GM21737 (cell line): ENCODE data around the gene RABL6.
A peak's percentile ranks its signal among the peaks of the same experiment; 100 is the strongest.
"Not testable (repeated sequence)": the region's sequence is repeated elsewhere in the genome, so short reads cannot be mapped to it uniquely, and the experiment has no call there.

ENCODE experiments used
- ATAC-seq: cut with Tn5 transposase; IDR thresholded peaks from one replicate; pipeline ENCODE4 v1.9.1; 2021; ENCODE audit warnings: mild to moderate bottlenecking, moderate library complexity; ENCODE audit not compliant: unreplicated experiment

RABL6 gene

GRCh38 chr9:136832581-136832980 lies 24.8 kb downstream of the RABL6 start:
- ATAC-seq: no peak

- ATAC-seq: not testable (repeated sequence)
Observed at GRCh38 chr9:136833381-136834048, 25.8 kb downstream of the RABL6 start.

- ATAC-seq: no peak
Observed at GRCh38 chr9:136835162-136835931, 27.6 kb downstream of the RABL6 start.

- ATAC-seq: no peak
Observed at GRCh38 chr9:136835932-136836904, 28.5 kb downstream of the RABL6 start.

GRCh38 chr9:136837146-136837855 lies 29.6 kb downstream of the RABL6 start:
- ATAC-seq: no peak

- ATAC-seq: not testable (repeated sequence)
Observed at GRCh38 chr9:136837856-136838277, 30.1 kb downstream of the RABL6 start.

GRCh38 chr9:136838314-136839228 lies 30.8 kb downstream of the RABL6 start:
- ATAC-seq: no peak

GRCh38 chr9:136839229-136840139 lies 31.7 kb downstream of the RABL6 start:
- ATAC-seq: no peak

GRCh38 chr9:136840140-136840876 lies 32.6 kb downstream of the RABL6 start:
- no peak for ATAC-seq

- ATAC-seq: no peak
Observed at GRCh38 chr9:136840877-136841645, 33.3 kb downstream of the RABL6 start.

- ATAC-seq: not testable (repeated sequence)
Observed at GRCh38 chr9:136841646-136842379, 34.1 kb downstream of the RABL6 start.

GRCh38 chr9:136842380-136842948 lies 34.7 kb downstream of the RABL6 start, which contains the start of gene AJM1:
TSS of gene AJM1 (plus strand) at chr9:136842478. CDS start at chr9:136844415, 1,937 bp downstream.
- ATAC-seq: peak; percentile 54

GRCh38 chr9:136843159-136843800 lies 35.5 kb downstream of the RABL6 start:
- ATAC-seq: not testable (repeated sequence)

GRCh38 chr9:136843801-136844740 lies 36.3 kb downstream of the RABL6 start:
- ATAC-seq: not testable (repeated sequence)
